ENCODE results near the gene TMEM169. TPM values are rescaled to one million over a fixed set of nuclear protein-coding genes. Genes with fewer than 3 reads are reported as not detected.
"Not testable (repeated sequence)": the region's sequence is repeated elsewhere in the genome, so short reads cannot be mapped to it uniquely, and the experiment has no call there.

Gene TMEM169
- total RNA-seq, 1 donor from 2014 or later: 2.3 TPM

GRCh38 chr2:216121255-216121654 is 39.5 kb downstream of the TMEM169 start:
- intact Hi-C loops (cut with micrococcal nuclease): loop anchor here (5.0 kb wide), 1 partner anchor 39 kb away; the partner anchor contains the start of genes PECR and TMEM169

GRCh38 chr2:216126943-216127342 is 45.2 kb downstream of the TMEM169 start:
- intact Hi-C loops (cut with micrococcal nuclease): no loop called here

- intact Hi-C loops (cut with micrococcal nuclease): no loop called here
These were observed 48.7 kb downstream of the TMEM169 start for GRCh38 chr2:216130346-216130971.

GRCh38 chr2:216131175-216131926 is 49.6 kb downstream of the TMEM169 start:
- intact Hi-C loops (cut with micrococcal nuclease): no loop called here

- intact Hi-C loops (cut with micrococcal nuclease): no loop called here
These were observed 50.9 kb downstream of the TMEM169 start for GRCh38 chr2:216132585-216132984.

GRCh38 chr2:216133397-216133796 is 51.7 kb downstream of the TMEM169 start:
- intact Hi-C loops (cut with micrococcal nuclease): no loop called here

- intact Hi-C loops (cut with micrococcal nuclease): no loop called here
These were observed 53.3 kb downstream of the TMEM169 start for GRCh38 chr2:216134958-216135541.

- intact Hi-C loops (cut with micrococcal nuclease): loop anchor here (1.0 kb wide), 1 partner anchor 106 kb away; no protein-coding TSS in a partner anchor
These were observed 58.2 kb downstream of the TMEM169 start for GRCh38 chr2:216139884-216140283.

GRCh38 chr2:216141516-216141915 is 59.8 kb downstream of the TMEM169 start:
- intact Hi-C loops (cut with micrococcal nuclease): not testable (repeated sequence)

GRCh38 chr2:216142540-216142939 is 60.8 kb downstream of the TMEM169 start:
- intact Hi-C loops (cut with micrococcal nuclease): no loop called here

GRCh38 chr2:216144372-216144771 is 62.7 kb downstream of the TMEM169 start:
- intact Hi-C loops (cut with micrococcal nuclease): no loop called here

GRCh38 chr2:216144857-216145256 is 63.1 kb downstream of the TMEM169 start:
- intact Hi-C loops (cut with micrococcal nuclease): no loop called here

GRCh38 chr2:216146573-216146972 is 64.9 kb downstream of the TMEM169 start:
- intact Hi-C loops (cut with micrococcal nuclease): no loop called here

- intact Hi-C loops (cut with micrococcal nuclease): no loop called here
These were observed 65.7 kb downstream of the TMEM169 start for GRCh38 chr2:216147172-216148131.

GRCh38 chr2:216148983-216149382 is 67.3 kb downstream of the TMEM169 start:
- intact Hi-C loops (cut with micrococcal nuclease): no loop called here

GRCh38 chr2:216149741-216150140 is 68.0 kb downstream of the TMEM169 start:
- intact Hi-C loops (cut with micrococcal nuclease): no loop called here

GRCh38 chr2:216151313-216152025 is 69.8 kb downstream of the TMEM169 start:
- intact Hi-C loops (cut with micrococcal nuclease): no loop called here

Data from T-helper 2 cell treated with Interferon-gamma antibody and Interleukin-4, amounts not matched to agents 100 ng/mL and 5 ng/mL, for 36 hours (primary cell).